Stimulated activated CD8-positive, alpha-beta memory T cell treated with anti-CD3 and anti-CD28 coated beads, Interleukin-7, amount 100 ng/mL, for 48 hours (primary cell): ENCODE results near the gene POLR2L.
A peak's percentile ranks its signal among the peaks of the same experiment; 100 is the strongest.

Source experiments
- DNase-seq, 2 donors: peaks; one replicate each; pipeline ENCODE4 v3.0.0-alpha.2; 2020; ENCODE audit warnings: low read depth in 1 of 2; ENCODE audit errors: extremely low read depth in 1 of 2

Gene POLR2L

DNA sequence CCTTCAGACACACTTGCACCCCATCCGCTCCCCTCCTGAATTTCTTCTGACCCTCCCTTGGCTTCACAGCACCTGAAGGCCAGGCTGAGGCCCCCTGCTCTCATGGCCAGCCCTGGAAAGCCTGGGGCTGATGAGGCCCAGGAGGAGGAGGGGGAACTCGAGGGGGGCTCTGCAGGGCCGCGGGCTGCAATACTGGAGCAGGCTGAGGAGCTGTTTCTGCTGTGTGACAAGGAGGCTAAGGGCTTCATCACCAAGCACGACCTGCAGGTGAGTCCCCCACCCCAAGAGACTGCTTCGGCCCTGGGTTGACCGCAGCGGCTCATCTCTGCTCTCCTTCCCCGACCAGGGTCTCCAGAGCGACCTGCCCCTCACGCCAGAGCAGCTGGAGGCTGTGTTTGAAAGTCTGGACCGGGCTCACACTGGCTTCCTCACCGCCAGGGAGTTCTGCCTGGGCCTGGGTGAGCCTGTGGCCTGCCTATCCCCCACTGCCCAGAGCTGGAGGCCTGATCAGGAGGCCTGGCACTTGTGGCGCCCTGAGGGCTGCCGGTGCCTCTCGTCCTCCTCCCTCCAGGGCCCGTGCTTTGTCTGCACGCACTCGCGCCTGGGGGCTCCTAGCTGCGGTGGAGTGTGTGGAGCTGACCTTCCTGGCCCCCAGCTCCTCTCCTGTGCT is 13.7 kb downstream of the POLR2L start:
- DNase-seq, result no peak

DNA sequence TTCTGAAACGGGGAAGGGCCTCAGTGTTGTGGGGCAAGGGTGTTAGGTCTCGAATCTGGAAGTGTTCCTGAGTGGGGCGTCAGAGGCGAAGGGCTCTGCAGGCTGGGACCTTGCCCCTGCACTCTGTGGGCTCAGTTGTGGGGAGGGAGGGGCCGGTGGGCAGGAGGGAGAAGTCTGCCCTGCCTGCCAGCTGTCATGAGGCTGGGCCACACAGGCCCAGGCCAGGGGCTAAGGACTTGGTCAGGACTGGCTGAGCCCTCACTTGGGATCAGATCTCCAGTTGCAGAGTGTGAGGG is 14.5 kb downstream of the POLR2L start, which contains the start of gene CRACR2B:
CRACR2B (plus strand) TSS at position 23 of the 296 bp plus-strand sequence. CDS start 689 bp downstream, outside the sequence.
- no peak for DNase-seq

DNA sequence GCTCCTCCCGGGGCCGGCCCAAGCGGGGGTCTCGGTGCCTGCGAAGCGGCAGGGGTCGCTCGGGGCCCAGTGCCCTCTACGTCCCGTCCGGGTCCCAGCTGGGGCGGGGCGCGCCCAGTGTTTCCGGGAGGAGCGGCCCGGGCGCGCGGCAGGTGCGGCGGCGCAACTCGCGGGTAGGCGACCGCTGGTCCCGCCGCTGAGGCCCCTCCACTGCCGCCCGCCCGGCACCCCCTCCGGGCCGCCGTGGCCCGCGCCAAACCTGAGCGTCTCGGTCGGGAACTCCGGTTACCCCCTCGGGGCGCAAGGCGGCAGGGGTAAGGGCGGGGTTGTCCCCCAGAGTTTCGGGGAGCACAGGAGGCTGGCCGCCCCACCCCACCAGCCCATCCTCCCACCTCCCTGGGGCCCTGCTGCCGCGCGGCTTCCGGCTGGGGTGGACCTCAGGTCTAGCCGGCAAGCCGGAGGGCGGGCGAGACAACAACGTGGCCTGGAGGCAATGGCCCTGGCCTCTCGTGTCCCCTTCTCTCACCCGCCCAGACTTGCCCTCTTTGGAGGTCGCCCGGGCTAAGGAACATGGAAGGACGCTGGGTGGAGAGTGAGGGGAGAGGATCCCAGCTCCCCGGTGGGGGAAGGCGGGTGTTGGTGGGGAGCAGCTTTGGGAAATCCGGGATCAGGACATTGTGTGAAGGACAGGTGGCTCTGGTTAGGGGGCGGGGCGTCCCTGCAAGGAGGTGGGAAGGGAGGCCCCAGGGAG is 15.0 kb downstream of the POLR2L start:
- DNase-seq, result no peak

DNA sequence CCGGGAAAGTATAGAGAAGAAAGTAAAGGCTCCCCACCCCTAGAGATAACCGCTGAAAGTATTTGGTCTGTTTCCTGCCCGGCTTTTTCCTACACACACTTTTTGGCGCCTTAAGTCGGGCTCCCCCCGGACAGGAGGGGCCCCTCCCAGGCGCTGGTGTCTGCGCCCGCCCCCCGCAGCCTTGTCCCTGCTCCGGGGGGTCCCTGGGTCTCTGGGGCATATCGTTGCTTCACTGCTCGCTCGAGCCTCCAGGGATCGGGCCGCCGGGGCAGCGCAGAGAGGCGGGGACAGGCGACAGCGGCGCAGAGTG is 15.5 kb downstream of the POLR2L start:
- no peak for DNase-seq

DNA sequence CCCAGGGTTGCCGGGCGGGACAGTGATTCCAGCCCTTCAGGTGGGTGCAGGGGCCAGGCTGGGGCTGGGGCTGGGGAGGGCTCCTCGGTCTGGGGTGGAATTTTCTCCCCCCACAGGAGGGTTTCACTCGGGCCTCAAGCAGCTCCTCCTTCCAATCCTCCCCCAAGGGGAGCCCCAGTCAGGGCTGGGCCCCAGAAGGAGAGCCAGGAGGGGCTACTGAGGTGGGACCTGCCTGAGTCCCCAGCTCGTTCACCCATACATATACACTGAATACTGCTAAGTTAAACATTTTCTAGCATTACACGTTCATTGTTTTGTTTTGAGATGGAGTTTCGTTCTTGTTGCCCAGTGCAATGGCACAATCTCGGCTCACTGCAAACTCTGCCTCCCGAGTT is 16.1 kb downstream of the POLR2L start:
- DNase-seq, result no peak

DNA sequence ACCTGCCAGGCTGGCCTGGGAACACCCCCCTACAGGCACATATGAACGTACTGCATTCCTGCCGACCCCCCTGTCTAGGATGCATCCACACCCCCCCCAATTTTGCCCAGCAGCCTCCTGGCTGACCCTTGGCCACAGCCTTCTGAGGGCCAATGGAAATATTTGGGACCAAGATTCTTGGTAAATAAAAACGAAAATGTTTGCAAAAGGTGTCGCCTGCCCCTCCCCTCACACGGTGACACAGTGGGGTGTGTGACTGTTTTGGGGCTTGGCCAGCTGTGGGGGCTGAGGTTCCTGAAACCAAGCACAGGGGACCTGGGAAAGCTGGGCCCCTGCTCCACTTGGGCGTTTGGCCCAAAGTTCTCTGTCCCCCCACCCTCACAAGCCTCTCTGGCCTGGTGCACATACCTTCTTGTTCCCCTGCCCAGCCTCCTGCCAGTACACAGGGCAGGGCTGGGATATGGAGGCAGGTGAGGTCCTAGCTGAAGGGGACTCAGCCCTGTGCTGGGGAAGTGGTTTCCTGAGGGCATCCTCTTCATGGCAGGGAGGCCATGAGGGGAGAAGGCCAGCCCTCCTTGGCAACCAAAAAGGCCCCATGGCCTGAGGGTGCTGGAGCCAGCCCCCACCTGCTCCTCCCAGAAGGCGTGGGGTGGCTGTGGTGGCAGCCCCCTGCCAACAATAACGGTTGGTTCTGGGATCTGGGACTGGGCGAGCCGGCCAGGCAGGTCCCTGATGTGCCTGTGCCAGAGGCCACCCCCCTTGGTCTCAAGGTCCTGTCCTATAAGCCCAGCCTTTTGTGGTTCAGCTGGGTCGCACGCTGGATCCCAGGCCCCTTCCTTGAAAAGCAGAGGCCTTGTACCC is 16.7 kb downstream of the POLR2L start:
- DNase-seq, result no peak

DNA sequence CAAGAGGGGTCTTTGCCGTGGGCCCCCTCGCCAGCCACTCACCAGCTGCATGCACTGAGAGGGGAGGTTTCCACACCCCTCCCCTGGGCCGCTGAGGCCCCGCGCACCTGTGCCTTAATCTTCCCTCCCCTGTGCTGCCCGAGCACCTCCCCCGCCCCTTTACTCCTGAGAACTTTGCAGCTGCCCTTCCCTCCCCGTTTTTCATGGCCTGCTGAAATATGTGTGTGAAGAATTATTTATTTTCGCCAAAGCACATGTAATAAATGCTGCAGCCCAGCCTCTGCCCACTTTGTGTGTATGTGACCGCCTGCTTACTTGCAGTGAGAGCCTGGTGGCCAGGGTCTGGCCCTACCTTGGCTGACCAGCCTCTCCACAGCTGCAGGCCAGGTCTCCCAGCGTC is 17.4 kb downstream of the POLR2L start:
- DNase-seq, result no peak

DNA sequence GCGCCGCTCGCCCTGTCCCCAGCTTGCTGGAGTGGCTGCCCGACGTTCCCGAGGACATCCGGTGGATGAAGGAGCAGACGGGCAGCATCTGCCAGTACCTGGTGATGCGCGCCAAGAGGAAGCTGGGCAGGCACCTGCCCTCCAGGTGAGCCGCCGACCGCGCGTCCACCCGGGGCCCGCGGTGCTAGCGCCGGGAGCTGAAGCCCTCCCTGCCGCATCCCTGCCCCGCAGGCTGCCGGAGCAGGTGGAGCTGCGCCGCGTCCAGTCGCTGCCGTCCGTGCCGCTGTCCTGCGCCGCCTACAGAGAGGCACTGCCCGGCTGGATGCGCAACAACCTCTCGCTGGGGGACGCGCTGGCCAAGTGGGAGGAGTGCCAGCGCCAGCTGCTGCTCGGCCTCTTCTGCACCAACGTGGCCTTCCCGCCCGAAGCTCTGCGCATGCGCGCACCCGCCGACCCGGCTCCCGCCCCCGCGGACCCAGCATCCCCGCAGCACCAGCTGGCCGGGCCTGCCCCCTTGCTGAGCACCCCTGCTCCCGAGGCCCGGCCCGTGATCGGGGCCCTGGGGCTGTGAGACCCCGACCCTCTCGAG is 17.9 kb downstream of the POLR2L start:
- DNase-seq, result no peak

DNA sequence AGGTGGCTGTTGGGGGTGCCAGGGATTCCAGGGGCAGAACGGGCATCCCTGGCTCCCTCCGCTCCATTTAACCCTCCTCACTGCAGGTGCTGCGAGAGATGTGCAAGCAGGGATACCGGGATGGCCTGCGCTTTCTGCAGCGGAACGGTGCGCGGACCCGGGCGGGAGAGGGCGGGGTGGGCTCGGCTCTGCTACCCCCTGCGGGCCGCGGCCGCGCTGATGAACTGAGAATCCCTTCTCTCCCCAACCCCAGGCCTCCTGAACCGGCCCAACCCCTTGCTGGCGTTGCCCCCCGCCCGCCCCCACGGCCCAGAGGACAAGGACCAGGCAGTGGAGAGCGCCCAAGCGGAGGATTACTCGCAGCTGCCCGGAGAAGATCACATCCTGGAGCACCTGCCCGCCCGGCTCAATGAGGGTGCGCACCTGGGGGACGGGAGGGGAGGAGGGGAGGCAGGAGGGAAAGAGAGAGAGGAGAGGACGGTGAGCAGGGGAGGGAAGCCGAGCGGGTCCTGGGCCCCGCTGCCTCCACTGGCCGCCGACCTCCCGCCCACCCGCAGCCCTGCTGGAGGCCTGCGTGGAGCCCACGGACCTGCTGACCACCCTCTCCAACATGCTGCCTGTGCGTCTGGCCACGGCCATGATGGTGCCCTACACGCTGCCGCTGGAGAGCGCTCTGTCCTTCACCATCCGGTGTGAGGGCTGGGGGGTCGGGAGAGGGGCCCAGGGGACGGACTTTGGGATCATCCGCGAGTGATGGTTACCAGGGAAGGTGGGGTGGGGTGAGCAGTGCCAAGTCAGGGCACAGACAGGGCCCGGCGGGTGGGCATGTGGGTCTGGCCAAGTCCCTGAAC is 18.7 kb downstream of the POLR2L start:
- no peak for DNase-seq

DNA sequence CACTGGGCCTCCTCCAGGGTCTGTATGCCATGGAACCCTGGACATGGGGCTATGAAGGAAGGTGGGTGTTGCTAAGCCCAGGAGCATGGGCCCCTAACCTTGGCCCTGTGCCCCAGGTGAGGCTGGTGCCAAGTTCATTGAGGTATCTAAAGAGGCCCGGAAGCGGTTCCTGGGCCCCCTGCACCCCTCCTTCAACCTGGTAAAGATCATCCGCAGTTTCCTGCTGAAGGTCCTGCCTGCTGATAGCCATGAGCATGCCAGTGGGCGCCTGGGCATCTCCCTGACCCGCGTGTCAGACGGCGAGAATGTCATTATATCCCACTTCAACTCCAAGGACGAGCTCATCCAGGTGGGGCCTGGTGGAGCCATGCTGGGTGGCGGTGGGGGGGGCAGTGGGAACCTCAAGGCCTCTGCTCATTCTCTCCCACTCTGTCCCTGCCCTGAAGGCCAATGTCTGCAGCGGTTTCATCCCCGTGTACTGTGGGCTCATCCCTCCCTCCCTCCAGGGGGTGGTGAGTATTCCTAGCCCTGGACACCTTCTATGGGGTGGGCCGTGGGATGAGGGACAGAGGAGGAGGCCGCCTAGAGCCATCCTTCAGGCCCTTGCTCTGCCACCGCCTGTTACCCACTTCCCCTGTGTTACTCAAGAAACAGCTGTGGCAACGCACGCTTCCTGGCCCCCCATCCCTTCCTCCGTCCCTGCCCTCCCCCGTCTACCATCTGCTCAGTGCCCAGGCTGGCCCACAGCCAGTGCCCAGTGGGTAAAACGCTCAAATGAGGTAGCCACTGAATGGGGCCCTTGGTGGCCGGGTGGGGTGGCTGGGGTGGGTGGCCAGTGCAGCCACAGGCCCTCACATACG is 20.6 kb downstream of the POLR2L start:
- DNase-seq, result no peak

DNA sequence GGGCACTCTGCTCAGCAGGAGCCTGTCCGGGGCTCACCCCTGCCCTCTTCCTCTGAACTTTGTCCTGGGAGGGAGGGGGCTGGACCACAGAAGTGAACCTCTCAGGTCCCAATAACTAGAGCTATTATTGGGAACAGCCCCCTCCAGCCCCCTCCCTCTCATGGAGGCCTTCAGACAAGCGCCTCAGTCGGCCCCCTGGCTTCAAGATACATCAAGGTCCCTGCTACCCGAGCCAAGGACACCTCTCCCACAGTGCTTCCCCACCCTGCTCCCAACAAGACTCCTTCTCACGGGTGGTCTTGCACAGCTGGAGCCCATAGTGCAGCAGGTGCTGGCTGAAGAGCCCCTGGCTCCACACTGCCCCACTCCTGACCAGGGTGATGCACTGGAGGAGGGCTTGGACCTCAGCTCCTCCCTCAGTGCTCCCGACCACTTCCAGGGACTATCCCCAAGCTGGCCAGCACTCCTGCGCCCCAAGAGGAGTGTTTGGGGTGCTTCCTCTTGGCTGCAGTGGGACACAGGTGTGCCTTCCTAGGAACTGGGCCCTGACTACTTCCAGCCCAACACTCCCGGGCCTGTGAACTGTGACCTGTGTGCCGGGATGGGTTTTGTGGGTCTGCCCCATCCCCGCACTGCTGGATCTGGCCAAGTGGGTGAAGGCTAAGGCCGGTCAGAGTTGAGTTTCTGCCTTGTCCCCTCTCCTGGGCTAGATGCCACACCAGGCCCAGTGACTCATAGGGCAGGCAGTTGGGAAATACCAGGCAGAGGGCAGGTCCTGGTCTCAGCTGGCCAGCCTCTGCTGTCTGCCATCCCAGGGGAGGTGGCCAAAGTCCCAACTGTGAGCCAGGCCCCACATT is 21.4 kb downstream of the POLR2L start:
- DNase-seq, result no peak

DNA sequence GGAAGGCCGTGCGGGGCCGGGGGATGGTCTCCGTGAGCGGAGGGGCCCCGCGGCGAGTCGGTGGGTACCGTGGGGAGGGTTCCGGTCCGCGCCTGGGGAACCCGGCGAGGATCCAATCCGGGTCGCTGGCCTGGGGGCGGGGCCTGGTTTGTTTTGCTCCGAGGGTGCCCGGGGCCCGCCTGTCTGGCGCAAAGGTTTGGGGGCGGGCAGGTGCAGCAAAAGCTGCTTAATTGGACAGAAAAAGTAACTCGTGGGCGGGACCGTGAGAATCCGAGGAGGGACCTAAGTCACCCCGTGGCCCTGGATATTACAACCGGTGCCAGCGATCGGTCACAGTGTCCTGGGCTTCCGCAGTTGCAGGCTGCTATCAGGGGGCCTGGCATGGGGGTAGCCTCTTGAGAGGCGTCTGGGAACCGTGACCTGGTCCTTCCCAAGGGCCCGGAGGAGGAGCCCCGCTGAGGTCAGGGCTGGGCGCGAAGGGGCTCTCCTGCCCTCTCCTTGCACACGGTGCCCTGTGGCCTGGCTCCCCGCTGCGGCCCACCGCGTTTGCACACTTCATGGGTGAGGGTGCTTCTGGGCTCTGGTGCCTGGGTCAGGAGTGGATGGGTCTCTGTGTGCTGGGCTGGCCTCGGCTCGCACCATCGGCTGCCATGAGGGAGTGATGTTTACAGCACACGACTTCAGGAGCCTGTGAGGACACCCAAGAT is 22.2 kb downstream of the POLR2L start:
- DNase-seq, result peak; percentile 85 to 90

DNA sequence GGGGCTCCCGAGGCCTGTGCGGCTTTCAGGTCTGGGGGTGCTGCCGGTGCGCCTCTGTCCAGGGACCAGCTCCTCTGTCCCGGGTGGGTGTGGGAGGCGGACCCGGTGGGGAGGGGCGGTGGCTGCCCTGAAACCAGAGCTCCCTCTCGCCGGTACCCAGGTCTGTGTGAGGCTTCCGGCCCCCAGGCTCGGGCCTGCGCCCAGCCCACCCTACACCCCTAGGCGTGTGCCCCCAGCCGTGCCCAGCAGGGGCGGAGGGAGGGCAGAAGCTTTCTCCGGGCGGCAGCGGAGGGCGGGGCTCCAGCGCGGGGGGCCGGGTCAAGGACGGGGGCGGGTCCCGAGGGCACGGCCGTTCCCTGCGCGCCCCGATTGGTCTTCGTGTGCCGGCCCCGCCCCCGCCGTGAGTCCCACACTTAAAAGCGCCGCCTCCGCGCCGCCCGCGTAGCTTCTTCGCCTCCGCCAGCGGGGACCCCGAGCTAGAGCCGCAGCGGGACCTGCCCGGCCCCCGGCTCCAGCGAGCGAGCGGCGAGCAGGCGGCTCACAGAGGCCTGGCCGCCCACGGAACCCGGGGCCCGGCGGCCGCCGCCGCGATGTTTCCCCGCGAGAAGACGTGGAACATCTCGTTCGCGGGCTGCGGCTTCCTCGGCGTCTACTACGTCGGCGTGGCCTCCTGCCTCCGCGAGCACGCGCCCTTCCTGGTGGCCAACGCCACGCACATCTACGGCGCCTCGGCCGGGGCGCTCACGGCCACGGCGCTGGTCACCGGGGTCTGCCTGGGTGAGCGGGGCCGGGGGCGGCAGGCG is 23.0 kb downstream of the POLR2L start:
- peak; percentile 79 to 82 for DNase-seq

DNA sequence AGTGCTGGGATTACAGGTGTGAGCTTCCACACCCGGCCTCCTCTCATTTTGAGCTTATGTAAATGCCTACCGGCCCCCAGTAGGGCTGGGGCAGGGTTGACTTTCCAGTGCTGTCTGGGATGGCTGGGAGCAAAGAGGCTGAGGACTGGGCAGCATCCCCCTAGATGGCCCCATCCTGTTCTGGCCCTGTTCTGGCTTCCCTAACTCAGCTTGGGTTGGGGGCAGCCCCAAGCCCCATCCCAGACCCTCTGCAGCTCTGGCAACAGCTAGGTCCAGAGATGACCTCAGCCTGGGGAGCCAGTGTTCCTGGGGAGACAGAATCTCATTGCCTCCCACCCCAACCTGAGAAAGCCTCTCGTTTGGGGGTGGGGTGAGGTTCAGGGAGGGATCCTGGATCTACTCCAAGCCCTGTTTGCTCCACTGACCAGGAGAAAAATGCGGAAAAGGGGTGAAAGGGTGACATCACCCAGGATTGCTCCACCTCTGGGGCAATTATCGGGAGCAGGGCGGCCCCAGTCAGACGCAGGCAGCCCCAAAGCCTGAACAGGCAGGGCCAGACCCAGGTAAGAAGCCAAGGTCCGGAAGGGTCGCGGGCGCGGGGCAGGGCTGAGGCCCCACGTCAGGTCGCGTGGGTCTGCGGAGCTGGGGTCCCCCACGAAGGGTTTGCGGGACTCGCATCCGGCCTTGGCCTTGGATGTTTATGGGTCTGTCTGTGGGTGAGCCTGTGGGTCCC is 23.8 kb downstream of the POLR2L start, which contains the start of gene PNPLA2:
PNPLA2 (plus strand) TSS at position 519 of the 733 bp plus-strand sequence. CDS start 805 bp downstream, outside the sequence.
- no peak for DNase-seq

DNA sequence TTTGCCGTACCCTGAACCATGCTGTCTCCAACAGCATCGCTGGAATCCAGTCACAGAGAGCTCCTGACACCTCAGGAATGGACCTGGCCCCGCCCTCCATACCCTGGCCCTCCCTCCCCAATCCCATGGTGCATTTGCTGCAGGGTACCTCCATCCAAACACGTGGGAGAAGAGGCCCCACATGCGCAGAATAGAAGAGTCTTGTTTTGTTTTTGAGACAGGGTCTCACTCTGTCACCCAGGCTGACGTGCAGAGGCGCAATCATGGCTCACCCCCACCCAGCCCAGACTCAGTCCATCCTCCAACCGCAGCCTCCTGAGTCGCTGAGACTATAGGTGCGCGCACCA is 25.9 kb downstream of the POLR2L start:
- no peak for DNase-seq

DNA sequence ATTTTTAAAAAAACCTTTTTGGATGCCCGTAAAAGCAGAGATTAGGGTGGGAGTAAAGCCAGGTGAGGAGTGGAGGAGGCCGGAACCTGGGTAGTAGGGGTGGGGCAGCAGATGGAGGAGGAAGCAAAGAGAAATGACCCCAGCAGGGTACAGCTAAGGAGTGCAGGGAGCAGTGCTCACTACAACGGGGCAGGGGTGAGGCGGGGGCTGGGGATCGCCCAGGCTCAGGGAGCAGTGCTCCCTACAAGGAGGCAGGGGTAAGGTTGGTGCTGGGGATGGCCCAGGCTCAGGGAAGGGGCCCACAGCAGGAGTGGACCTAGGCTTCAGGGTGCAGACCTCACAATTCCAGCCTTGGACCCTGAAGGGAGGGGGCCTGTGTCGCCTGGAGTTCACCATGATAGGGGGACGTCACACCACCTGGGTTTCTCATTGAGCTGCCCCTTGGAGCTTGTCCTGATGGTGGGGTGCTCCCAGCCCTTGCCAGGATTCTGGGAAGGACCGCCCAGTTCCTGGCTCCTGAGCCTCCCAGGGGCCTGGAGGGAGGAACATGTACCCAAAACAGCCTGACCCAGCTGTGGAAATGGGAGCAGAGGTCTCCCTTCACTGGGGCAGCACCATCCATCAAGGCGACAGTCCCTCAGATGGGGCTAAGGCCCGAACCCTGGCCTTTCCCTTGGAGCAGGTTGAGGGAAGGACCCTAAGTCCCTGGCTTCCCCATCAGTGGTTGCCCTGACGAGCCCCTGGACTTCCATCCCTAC is 26.5 kb downstream of the POLR2L start:
- no peak for DNase-seq
